HG03066 (cell line): ENCODE results near the gene CILP2.

ENCODE experiments used
- ATAC-seq: cut with Tn5 transposase; IDR thresholded peaks from one replicate; pipeline ENCODE4 v1.9.1; 2021; ENCODE audit warnings: low read depth; ENCODE audit not compliant: unreplicated experiment

CILP2 gene

GRCh38 chr19:19543101-19543500 lies 5.0 kb downstream of the CILP2 start:
- no peak for ATAC-seq

- ATAC-seq, result no peak
These were observed 5.6 kb downstream of the CILP2 start for GRCh38 chr19:19543640-19544039.

GRCh38 chr19:19544257-19544953 lies 6.3 kb downstream of the CILP2 start:
- ATAC-seq, result no peak

GRCh38 chr19:19544954-19545591 lies 7.0 kb downstream of the CILP2 start:
- ATAC-seq, result no peak

- ATAC-seq, result no peak
These were observed 7.6 kb downstream of the CILP2 start for GRCh38 chr19:19545707-19546106.

GRCh38 chr19:19546751-19547162 lies 8.7 kb downstream of the CILP2 start:
- no peak for ATAC-seq

GRCh38 chr19:19547674-19548336 lies 9.7 kb downstream of the CILP2 start:
- no peak for ATAC-seq

- no peak for ATAC-seq
These were observed 11.1 kb downstream of the CILP2 start for GRCh38 chr19:19548915-19549759.

- ATAC-seq, result no peak
These were observed 11.9 kb downstream of the CILP2 start for GRCh38 chr19:19549804-19550464.

GRCh38 chr19:19550485-19550929 lies 12.4 kb downstream of the CILP2 start:
- no peak for ATAC-seq

GRCh38 chr19:19550972-19551852 lies 13.1 kb downstream of the CILP2 start:
- ATAC-seq, result no peak

GRCh38 chr19:19551853-19552192 lies 13.8 kb downstream of the CILP2 start:
- ATAC-seq, result no peak

- ATAC-seq, result no peak
These were observed 14.7 kb downstream of the CILP2 start for GRCh38 chr19:19552798-19553197.

- no peak for ATAC-seq
These were observed 15.6 kb downstream of the CILP2 start for GRCh38 chr19:19553670-19554069.

- ATAC-seq, result no peak
These were observed 16.3 kb downstream of the CILP2 start for GRCh38 chr19:19554074-19555023.

GRCh38 chr19:19558055-19558454 lies 20.0 kb downstream of the CILP2 start:
- ATAC-seq, result no peak

- ATAC-seq, result no peak
These were observed 20.6 kb downstream of the CILP2 start for GRCh38 chr19:19558636-19559035.

- ATAC-seq, result no peak
These were observed 21.9 kb downstream of the CILP2 start for GRCh38 chr19:19559931-19560330.
